Measurements from ENCODE around the gene SREBF2.

DNA sequence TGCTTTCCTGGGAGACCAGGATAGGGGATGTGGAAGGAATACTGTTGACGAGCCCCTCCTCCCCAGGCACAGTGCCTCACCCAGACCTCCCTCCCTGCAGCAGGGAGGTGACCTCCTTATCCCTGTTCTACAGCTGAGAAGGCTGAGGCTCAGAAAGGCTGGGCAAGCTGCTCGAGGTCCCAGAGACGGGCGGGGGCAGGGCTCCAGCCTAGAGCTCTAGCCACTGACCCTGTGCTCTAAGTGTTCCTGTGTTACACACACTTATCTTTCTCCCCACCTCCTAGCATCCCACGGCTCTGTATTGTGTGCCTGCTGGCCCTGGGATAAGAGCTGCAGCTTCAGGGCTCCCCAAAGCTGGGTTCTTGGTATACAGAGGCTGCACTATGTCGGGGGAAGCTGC is 24.5 kb upstream of the SREBF2 start:
- no peak for TF ChIP-seq EZH2phosphoT487 (IDR thresholded peaks at IDR 0.05; ENCODE audit: borderline replicate concordance, low read depth, low read length)
- TF ChIP-seq, protein P1, sequence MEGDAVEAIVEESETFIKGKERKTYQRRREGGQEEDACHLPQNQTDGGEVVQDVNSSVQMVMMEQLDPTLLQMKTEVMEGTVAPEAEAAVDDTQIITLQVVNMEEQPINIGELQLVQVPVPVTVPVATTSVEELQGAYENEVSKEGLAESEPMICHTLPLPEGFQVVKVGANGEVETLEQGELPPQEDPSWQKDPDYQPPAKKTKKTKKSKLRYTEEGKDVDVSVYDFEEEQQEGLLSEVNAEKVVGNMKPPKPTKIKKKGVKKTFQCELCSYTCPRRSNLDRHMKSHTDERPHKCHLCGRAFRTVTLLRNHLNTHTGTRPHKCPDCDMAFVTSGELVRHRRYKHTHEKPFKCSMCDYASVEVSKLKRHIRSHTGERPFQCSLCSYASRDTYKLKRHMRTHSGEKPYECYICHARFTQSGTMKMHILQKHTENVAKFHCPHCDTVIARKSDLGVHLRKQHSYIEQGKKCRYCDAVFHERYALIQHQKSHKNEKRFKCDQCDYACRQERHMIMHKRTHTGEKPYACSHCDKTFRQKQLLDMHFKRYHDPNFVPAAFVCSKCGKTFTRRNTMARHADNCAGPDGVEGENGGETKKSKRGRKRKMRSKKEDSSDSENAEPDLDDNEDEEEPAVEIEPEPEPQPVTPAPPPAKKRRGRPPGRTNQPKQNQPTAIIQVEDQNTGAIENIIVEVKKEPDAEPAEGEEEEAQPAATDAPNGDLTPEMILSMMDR (conservative IDR thresholded peaks at IDR 0.05; ENCODE audit: low read length), result no peak
